Kidney epithelial cell (primary cell): ENCODE results near the gene CA12. TPM values are rescaled to one million over a fixed set of nuclear protein-coding genes. Genes with fewer than 3 reads are reported as not detected.

ENCODE experiments used
- DNase-seq: peaks from one replicate; pipeline ENCODE4 v3.0.0-alpha.2; 2010; ENCODE audit warnings: low read depth
- H3K27me3 ChIP-seq: 2 replicates; pipeline ENCODE4 v1.6.0; 2011; ENCODE audit warnings: low read length; ENCODE audit not compliant: control insufficient read depth, insufficient read depth
- H3K36me3 ChIP-seq: 2 replicates; pipeline ENCODE4 v1.5.1; 2011; ENCODE audit warnings: low read length; ENCODE audit not compliant: control insufficient read depth, insufficient read depth
- H3K4me3 ChIP-seq: 2 replicates; pipeline ENCODE4 v1.5.1; 2011; ENCODE audit warnings: low read depth, mild to moderate bottlenecking, control low read depth, low read length
- CTCF ChIP-seq: IDR thresholded peaks from 2 replicates; pipeline ENCODE4 v1.5.1; 2011; ENCODE audit warnings: mild to moderate bottlenecking, moderate library complexity, low read length, control low read depth, inconsistent platforms; ENCODE audit not compliant: insufficient read depth, poor library complexity, severe bottlenecking
- total RNA-seq: library from RNA; depleted of rRNA; stranded (reverse); fragments of >200 nt; gene quantifications from 2 replicates; pipeline ENCODE4 v1.2.3, GENCODE V29; 2015

CA12 gene
- total RNA-seq, 1 donor from 2014 or later: 2.9 TPM

- no peak for DNase-seq
- H3K27me3 ChIP-seq: no peaks in the 10 kb centered on the region
- TF ChIP-seq CTCF: no peak
These were observed 26.6 kb downstream of the CA12 start for GRCh38 chr15:63354821-63355650.

GRCh38 chr15:63353887-63354286, 27.8 kb downstream of the CA12 start:
- no peaks in the 10 kb centered on the region for H3K27me3 ChIP-seq
- no peak for TF ChIP-seq CTCF
- no peak overlapping the region for H3K4me3 ChIP-seq
- DNase-seq: no peak
- no peaks in the 10 kb centered on the region for H3K36me3 ChIP-seq

More at GRCh38 chr15:63354821-63355650, 26.6 kb downstream of the CA12 start:
- H3K4me3 ChIP-seq: no peak overlapping the region
- H3K36me3 ChIP-seq: no peaks in the 10 kb centered on the region

GRCh38 chr15:63353261-63353660, 28.4 kb downstream of the CA12 start:
- no peaks in the 10 kb centered on the region for H3K36me3 ChIP-seq
- TF ChIP-seq CTCF: no peak
- no peak for DNase-seq
- H3K4me3 ChIP-seq: no peak overlapping the region
- H3K27me3 ChIP-seq: no peaks in the 10 kb centered on the region

- H3K36me3 ChIP-seq: no peaks in the 10 kb centered on the region
- H3K27me3 ChIP-seq: no peaks in the 10 kb centered on the region
- TF ChIP-seq CTCF: no peak
- no peak overlapping the region for H3K4me3 ChIP-seq
- no peak for DNase-seq
These were observed 28.8 kb downstream of the CA12 start for GRCh38 chr15:63352808-63353207.

GRCh38 chr15:63351170-63351569, 30.5 kb downstream of the CA12 start:
- Histone ChIP-seq H3K4me3 (no peak overlapping the region), H3K36me3 (no peaks in the 10 kb centered on the region), H3K27me3 (no peaks in the 10 kb centered on the region)
- no peak for TF ChIP-seq CTCF
- DNase-seq: no peak

- no peak for DNase-seq
- no peaks in the 10 kb centered on the region for H3K27me3 ChIP-seq
- no peak for TF ChIP-seq CTCF
- no peaks in the 10 kb centered on the region for H3K36me3 ChIP-seq
- H3K4me3 ChIP-seq: no peak overlapping the region
These were observed 31.4 kb downstream of the CA12 start for GRCh38 chr15:63350178-63350621.
